Activated CD8-positive, alpha-beta memory T cell treated with anti-CD3 and anti-CD28 coated beads, Interleukin-2, amount 10 ng/mL, durations not matched to agents 7 days and 5 days (primary cell): ENCODE data around the gene LYRM2. TPM values are rescaled to one million over a fixed set of nuclear protein-coding genes. Genes with fewer than 3 reads are reported as not detected.
"Not testable (repeated sequence)": the region's sequence is repeated elsewhere in the genome, so short reads cannot be mapped to it uniquely, and the experiment has no call there.

Source experiments
- ATAC-seq: fragments of 150-1000 bp; cut with Tn5 transposase; one replicate; pipeline ENCODE4 v1.10.0; 2021; ENCODE audit warnings: moderate library complexity
- CTCF ChIA-PET: fragments of 350-600 bp; sonication (Branson Sonifier 250); formaldehyde crosslinking; loops from one replicate; lab custom pipeline; 2021; ENCODE audit warnings: antibody characterized with exemption; lab: Charles Lee
- DNase-seq: peaks from one replicate; pipeline ENCODE4 v3.0.0-alpha.2; 2020
- H3K27ac Mint-ChIP-seq: one replicate; pipeline ENCODE4 v1.8.0; 2021; ENCODE audit warnings: mild to moderate bottlenecking, mixed read lengths
- H3K27me3 Mint-ChIP-seq: one replicate; pipeline ENCODE4 v1.8.0; 2021; ENCODE audit warnings: mixed read lengths
- H3K36me3 Mint-ChIP-seq: one replicate; pipeline ENCODE4 v1.8.0; 2021; ENCODE audit warnings: mild to moderate bottlenecking, mixed read lengths
- H3K4me1 Mint-ChIP-seq: one replicate; pipeline ENCODE4 v1.8.0; 2021; ENCODE audit warnings: mixed read lengths
- H3K4me3 Mint-ChIP-seq: one replicate; pipeline ENCODE4 v1.8.0; 2021; ENCODE audit warnings: mild to moderate bottlenecking, moderate library complexity, mixed read lengths
- H3K9me3 Mint-ChIP-seq: one replicate; pipeline ENCODE4 v1.8.0; 2022; ENCODE audit warnings: low read depth, mixed read lengths
- total RNA-seq, 2 experiments: library from RNA; stranded (reverse); gene quantifications; one replicate each; pipeline ENCODE4 v1.2.3, GENCODE V29; 2021

The LYRM2 gene
- total RNA-seq, 2 experiments from 2014 or later, result 28.9 to 30.1 TPM

DNA sequence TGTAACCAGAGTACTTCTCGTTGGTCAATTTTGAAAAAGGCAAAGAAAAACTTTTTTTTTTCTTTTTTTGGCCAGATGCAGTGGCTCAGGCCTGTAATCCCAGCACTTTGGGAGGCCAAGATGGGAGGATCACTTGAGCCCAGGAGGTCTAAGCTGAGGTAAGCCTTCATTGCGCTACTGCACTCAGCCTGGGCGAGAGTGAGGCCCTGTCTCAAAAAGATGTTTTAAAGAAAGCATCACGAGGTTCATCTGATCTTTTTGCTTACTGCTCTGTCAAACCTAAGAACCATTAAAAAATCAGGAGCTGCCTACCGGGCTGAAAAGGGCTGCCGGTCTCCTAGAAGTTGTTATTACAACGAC, 607 bp downstream of the LYRM2 start:
- ATAC-seq (peak; percentile 0), DNase-seq (no peak)
- CTCF ChIA-PET, result interaction anchor here (0.8 to 2.6 kb wide), 8 partner anchors 11 to 270 kb away, joined by 3 to 15 read pairs (median 6); partner anchors contain the start of gene ANKRD6
- peak overlapping the region; percentile 87 for H3K4me3 Mint-ChIP-seq
- H3K4me1 Mint-ChIP-seq, result peaks cover 32% of the 10 kb centered on the region
- H3K27me3 Mint-ChIP-seq, result no peaks in the 10 kb centered on the region
- H3K36me3 Mint-ChIP-seq, result peaks cover 41% of the 10 kb centered on the region
- H3K9me3 Mint-ChIP-seq, result no peaks in the 10 kb centered on the region
- peak overlapping the region; percentile 98 for H3K27ac Mint-ChIP-seq

DNA sequence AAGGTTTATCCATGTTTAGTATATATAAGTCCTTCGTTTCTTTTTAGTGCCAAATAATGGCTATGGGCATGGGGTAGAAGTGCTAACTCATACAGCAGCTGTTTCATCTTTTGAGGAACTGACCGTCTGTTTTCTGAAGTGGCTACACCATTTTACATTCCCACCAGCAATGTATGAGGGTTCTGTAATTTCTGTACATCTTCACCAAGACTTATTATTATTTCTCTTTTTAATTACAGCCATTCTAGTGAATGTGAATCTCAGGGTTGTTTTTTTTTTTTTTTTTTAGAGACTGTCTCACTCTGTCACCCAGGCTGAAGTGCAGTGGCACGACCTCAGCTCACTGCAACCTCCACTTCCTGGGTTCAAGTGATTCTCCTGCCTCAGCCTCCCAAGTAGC, 2.1 kb downstream of the LYRM2 start:
- H3K4me1 Mint-ChIP-seq, result peaks cover 32% of the 10 kb centered on the region
- H3K36me3 Mint-ChIP-seq, result peaks cover 31% of the 10 kb centered on the region
- not testable (repeated sequence) for ATAC-seq, DNase-seq, H3K27me3 Mint-ChIP-seq, H3K4me3 Mint-ChIP-seq, H3K9me3 Mint-ChIP-seq, H3K27ac Mint-ChIP-seq
- CTCF ChIA-PET, result interaction anchor here (1.0 kb wide), 1 partner anchor 204 kb away, joined by 3 read pairs; no protein-coding TSS in a partner anchor

DNA sequence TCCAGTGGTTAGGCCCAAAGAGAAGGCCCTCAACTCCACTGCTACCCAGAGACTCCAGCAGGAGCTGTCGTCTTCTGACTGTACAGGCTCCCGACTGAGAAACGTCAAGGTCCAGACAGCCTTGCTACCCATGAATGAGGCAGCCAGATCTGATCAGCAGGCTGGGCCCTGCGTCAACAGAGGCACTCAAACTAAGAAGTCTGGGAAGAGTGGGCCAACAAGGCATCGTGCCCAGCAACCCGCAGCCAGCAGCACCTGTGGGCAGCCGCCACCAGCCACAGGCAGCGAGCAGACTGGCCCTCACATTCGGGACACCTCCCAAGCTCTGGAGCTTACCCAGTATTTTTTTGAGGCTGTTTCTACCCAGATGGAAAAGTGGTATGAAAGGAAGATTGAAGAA, 8.1 kb downstream of the LYRM2 start:
- Mint-ChIP-seq H3K27ac (no peak overlapping the region), H3K4me3 (no peak overlapping the region), H3K9me3 (no peaks in the 10 kb centered on the region), H3K4me1 (no peaks in the 10 kb centered on the region), H3K36me3 (peaks cover 6% of the 10 kb centered on the region), H3K27me3 (no peaks in the 10 kb centered on the region)
- no peak for ATAC-seq
- DNase-seq, result no peak
- CTCF ChIA-PET, result no interaction called here

DNA sequence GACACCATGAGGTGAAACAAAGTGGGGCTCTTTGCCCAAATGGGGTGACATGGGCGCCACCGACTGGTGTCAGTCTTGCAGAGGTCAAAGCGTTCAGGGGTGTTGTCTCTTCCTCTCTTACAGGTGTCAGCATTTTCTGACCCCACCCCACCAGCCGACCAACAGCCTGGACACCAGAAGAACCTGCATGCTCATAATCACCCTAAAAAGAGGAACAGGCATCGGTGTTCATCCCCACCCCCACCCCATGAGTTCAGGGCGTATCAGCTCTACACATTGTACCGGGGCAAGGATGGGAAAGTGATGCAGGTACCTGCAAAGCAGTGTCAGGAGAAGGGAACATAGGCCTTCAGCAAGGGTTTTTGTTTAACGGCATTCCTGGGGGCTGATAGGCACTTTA, 14.8 kb downstream of the LYRM2 start:
- Mint-ChIP-seq H3K27me3 (no peaks in the 10 kb centered on the region), H3K27ac (no peak overlapping the region), H3K4me1 (no peaks in the 10 kb centered on the region), H3K4me3 (no peak overlapping the region), H3K9me3 (no peaks in the 10 kb centered on the region), H3K36me3 (no peaks in the 10 kb centered on the region)
- DNase-seq (peak; percentile 28), ATAC-seq (no peak)
- CTCF ChIA-PET, result interaction anchor here (1.2 kb wide), 1 partner anchor 10 kb away, joined by 3 read pairs; no protein-coding TSS in a partner anchor

DNA sequence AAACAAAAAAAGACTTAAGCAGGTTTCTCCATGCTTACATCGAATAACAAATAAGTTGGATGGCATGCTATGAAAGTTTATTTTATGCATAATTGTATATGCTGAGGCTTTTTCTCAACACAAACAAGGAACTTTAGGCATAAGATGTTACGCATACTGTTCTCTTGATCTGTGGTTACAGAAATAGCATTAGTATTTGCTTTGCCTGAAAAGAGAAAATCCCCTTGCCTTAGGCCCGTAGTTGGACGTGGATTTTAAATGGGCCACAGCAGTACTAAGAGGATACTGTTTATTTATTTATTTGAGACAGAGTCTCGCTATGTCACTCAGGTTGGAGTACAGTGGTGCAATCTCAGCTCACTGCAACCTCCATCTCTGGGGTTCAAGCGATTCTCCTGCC, 19.0 kb downstream of the LYRM2 start:
- H3K4me1 Mint-ChIP-seq, result no peaks in the 10 kb centered on the region
- no peak for DNase-seq
- CTCF ChIA-PET, result no interaction called here
- H3K36me3 Mint-ChIP-seq, result no peaks in the 10 kb centered on the region
- no peaks in the 10 kb centered on the region for H3K27me3 Mint-ChIP-seq
- no peak overlapping the region for H3K4me3 Mint-ChIP-seq
- ATAC-seq, result no peak
- no peaks in the 10 kb centered on the region for H3K9me3 Mint-ChIP-seq
- H3K27ac Mint-ChIP-seq, result no peak overlapping the region

DNA sequence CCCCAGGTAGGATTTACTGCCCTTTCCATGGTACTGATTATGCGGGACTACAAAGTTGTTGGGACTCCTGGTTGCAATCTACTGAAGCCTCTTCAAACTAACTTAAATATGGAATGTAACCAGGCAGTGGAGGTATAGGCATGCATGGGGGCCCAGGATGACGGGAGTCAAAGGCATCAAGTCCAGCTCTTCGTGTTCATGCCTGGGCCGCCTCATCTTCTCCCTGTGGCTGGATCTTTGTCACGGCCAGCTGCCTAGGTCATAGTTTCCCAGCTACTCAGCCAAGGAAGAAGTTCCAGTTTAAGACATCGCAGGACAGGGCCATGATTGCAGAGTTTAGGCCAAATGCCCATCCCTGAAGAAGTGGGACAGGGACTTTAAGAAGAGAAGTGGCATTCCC, 20.5 kb downstream of the LYRM2 start:
- H3K4me1 Mint-ChIP-seq, result no peaks in the 10 kb centered on the region
- H3K9me3 Mint-ChIP-seq, result no peaks in the 10 kb centered on the region
- no peak for DNase-seq
- no peak overlapping the region for H3K4me3 Mint-ChIP-seq
- no peak overlapping the region for H3K27ac Mint-ChIP-seq
- no peaks in the 10 kb centered on the region for H3K36me3 Mint-ChIP-seq
- CTCF ChIA-PET, result interaction anchor here (0.9 to 1.1 kb wide), 2 partner anchors 186 to 246 kb away, joined by 3 read pairs; no protein-coding TSS in a partner anchor
- no peak for ATAC-seq
- H3K27me3 Mint-ChIP-seq, result no peaks in the 10 kb centered on the region

DNA sequence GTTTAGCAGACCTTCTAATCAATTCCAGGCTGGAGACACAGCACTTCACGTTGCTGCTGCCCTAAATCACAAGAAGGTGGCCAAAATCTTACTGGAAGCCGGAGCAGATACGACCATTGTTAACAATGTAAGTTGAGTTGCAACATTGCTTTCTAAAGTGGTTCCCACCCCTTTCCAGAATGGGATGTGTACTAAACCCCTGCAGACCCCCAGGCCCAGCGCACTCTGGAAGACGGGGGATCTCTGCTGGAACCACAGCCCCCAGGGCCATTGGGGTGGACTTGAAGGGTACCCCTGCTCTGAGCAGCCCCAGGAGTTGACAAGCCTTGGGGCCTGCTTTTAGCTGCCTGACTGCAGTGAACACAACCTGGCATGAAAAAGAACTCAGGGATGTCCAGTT, 22.0 kb downstream of the LYRM2 start:
- Mint-ChIP-seq H3K27ac (no peak overlapping the region), H3K36me3 (no peaks in the 10 kb centered on the region), H3K9me3 (no peaks in the 10 kb centered on the region), H3K27me3 (no peaks in the 10 kb centered on the region), H3K4me3 (no peak overlapping the region), H3K4me1 (peaks cover 11% of the 10 kb centered on the region)
- ATAC-seq (no peak), DNase-seq (no peak)
- CTCF ChIA-PET, result interaction anchor here (1.3 kb wide), 1 partner anchor 240 kb away, joined by 3 read pairs; no protein-coding TSS in a partner anchor

DNA sequence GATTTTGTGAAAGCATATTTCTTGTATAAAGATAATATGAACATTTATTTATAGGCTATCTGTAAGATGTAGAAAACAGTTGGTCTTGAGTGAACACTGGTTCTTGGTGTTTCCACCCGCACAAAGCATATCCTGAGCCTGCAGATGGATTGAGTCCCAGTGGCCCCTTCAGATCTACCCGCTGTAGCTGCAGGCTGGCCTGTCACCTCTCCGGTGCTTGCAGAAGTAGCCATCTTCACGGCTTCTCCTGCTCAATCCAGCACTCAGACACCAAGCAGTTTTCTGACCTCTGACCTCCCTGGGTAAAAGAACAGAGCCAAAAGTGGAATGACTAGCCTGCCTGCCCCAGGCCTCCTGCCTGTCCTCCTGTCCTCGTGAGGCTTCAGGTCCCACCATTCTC, 22.7 kb downstream of the LYRM2 start:
- no peaks in the 10 kb centered on the region for H3K9me3 Mint-ChIP-seq
- peaks cover 14% of the 10 kb centered on the region for H3K4me1 Mint-ChIP-seq
- H3K27me3 Mint-ChIP-seq, result no peaks in the 10 kb centered on the region
- no peaks in the 10 kb centered on the region for H3K36me3 Mint-ChIP-seq
- CTCF ChIA-PET, result interaction anchor here (1.7 kb wide), 1 partner anchor 217 kb away, joined by 5 read pairs; no protein-coding TSS in a partner anchor
- no peak overlapping the region for H3K4me3 Mint-ChIP-seq
- H3K27ac Mint-ChIP-seq, result no peak overlapping the region
- no peak for DNase-seq
- no peak for ATAC-seq

DNA sequence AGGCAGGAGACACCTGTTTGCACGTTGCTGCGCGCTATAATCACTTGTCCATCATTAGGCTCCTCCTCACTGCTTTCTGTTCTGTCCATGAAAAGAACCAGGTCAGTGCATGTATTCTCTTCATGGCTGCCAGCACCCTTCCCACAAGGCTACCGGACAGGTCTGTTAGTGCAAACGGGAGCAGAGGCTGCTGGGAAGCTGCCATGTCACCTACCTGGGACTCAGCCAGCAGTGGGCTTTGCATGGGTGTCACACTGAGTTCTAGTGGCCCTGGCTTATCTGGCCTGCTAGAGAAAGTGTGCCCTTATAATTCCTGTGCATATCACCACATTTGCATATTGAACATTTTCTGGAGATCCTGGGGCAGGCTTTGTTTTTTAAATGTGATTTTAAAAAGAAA, 24.8 kb downstream of the LYRM2 start:
- Mint-ChIP-seq H3K27me3 (no peaks in the 10 kb centered on the region), H3K27ac (no peak overlapping the region), H3K9me3 (no peaks in the 10 kb centered on the region), H3K4me1 (peaks cover 22% of the 10 kb centered on the region), H3K36me3 (no peaks in the 10 kb centered on the region), H3K4me3 (no peak overlapping the region)
- DNase-seq (no peak), ATAC-seq (no peak)
- CTCF ChIA-PET, result interaction anchor here (1.4 to 6.2 kb wide), 2 partner anchors 10 to 183 kb away, joined by 3 to 57 read pairs; partner anchors contain the start of gene ANKRD6

DNA sequence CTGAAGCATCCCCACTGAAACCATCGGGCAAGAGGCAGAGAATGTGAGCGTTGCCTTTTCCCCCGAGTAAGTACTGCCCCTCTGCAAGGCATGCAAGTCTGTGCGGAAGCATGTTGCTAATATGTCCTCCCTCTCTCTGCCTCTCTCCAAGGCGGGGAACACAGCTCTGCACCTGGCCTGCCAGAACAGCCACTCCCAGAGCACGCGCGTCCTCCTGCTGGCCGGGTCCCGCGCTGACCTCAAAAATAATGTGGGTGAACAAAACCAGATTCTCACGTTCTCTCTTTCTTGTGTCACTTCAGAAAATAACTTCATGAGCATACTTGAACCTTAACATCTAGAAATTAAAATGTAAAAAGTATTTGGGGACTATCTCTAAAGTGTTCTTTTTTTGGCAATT, 26.4 kb downstream of the LYRM2 start:
- Mint-ChIP-seq H3K4me1 (peaks cover 22% of the 10 kb centered on the region), H3K4me3 (no peak overlapping the region), H3K27me3 (no peaks in the 10 kb centered on the region), H3K9me3 (no peaks in the 10 kb centered on the region), H3K36me3 (no peaks in the 10 kb centered on the region), H3K27ac (no peak overlapping the region)
- CTCF ChIA-PET, result interaction anchor here (1.1 to 6.2 kb wide), 3 partner anchors 143 to 240 kb away, joined by 3 to 57 read pairs (median 6); partner anchors contain the start of gene ANKRD6
- no peak for ATAC-seq
- DNase-seq, result no peak

DNA sequence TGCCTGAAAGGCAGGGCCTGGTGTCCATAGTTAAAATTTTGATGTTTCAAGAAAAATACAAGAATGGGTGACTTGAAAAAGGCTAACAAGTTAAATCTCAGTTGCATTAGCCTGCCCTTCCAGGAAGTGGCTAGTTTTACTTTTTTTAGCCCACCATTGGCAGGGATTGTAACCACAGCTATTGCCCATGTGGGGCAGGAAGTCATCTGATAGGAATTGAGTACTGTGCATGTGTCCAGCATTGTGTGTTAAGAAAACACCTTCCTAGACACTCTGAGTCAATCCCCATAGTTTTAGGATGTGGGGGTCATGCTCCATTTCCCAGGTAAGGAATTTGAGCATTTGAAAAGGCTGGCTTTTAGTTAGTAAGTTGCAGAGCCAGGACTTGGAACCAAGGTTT, 26.9 kb downstream of the LYRM2 start:
- H3K4me3 Mint-ChIP-seq, result no peak overlapping the region
- DNase-seq (no peak), ATAC-seq (no peak)
- peaks cover 22% of the 10 kb centered on the region for H3K4me1 Mint-ChIP-seq
- H3K27me3 Mint-ChIP-seq, result no peaks in the 10 kb centered on the region
- H3K27ac Mint-ChIP-seq, result no peak overlapping the region
- no peaks in the 10 kb centered on the region for H3K9me3 Mint-ChIP-seq
- CTCF ChIA-PET, result interaction anchor here (1.9 to 6.2 kb wide), 2 partner anchors 181 to 240 kb away, joined by 6 to 57 read pairs; partner anchors contain the start of gene ANKRD6
- H3K36me3 Mint-ChIP-seq, result no peaks in the 10 kb centered on the region

DNA sequence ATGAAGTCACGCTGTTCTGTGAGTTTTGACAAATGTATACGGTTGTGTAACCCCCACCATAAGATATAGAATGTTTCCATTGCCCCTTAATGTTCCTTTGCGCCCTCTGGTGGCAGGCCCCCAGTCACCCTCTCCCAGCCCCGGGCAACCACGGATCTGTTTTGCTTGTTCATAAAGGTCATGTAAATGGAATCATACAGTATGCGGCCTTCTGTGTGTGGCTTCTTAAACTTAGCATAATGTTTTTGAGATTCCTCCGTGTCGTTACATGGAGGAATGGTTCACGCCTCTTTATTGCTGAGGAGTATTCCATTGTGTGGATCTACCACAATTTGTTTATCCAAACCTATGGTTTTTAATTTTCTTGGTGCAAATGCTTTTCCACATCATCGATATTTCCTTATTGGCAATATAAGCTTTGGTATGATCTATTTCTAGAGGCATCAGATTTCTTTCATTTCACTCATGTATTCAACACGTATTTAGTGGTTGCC, 28.4 kb downstream of the LYRM2 start:
- CTCF ChIA-PET, result interaction anchor here (0.6 to 6.2 kb wide), 16 partner anchors 11 to 246 kb away, joined by 3 to 57 read pairs (median 5); partner anchors contain the start of genes ANKRD6 and LYRM2
- Mint-ChIP-seq H3K27me3 (no peaks in the 10 kb centered on the region), H3K27ac (no peak overlapping the region), H3K36me3 (no peaks in the 10 kb centered on the region), H3K4me1 (peaks cover 22% of the 10 kb centered on the region), H3K4me3 (no peak overlapping the region), H3K9me3 (no peaks in the 10 kb centered on the region)
- peak; percentile 88 for ATAC-seq
- DNase-seq, result peak; percentile 83

DNA sequence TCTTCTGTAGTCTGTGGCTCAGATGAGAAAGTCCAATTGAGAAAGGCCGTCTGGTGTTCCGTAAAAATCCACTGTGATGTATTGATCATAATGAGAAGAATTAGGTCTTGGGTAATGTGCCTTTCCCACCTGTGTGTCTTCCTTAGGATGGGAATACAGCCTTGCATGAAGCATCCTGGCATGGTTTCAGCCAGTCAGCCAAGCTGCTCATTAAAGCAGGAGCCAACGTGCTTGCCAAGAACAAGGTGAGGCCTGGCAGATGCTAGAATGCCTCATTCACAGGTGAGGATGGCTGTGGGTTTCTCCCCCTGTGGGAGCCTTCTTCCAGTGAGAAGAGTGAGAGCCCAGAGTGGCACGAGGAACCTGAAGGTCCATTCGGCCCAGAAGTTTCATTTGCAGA, 32.7 kb downstream of the LYRM2 start:
- no peak for ATAC-seq
- CTCF ChIA-PET, result interaction anchor here (1.1 kb wide), 1 partner anchor 233 kb away, joined by 4 read pairs; no protein-coding TSS in a partner anchor
- H3K4me3 Mint-ChIP-seq, result no peak overlapping the region
- H3K27ac Mint-ChIP-seq, result no peak overlapping the region
- peaks cover 8% of the 10 kb centered on the region for H3K4me1 Mint-ChIP-seq
- H3K9me3 Mint-ChIP-seq, result no peaks in the 10 kb centered on the region
- no peaks in the 10 kb centered on the region for H3K27me3 Mint-ChIP-seq
- no peak for DNase-seq
- H3K36me3 Mint-ChIP-seq, result no peaks in the 10 kb centered on the region

DNA sequence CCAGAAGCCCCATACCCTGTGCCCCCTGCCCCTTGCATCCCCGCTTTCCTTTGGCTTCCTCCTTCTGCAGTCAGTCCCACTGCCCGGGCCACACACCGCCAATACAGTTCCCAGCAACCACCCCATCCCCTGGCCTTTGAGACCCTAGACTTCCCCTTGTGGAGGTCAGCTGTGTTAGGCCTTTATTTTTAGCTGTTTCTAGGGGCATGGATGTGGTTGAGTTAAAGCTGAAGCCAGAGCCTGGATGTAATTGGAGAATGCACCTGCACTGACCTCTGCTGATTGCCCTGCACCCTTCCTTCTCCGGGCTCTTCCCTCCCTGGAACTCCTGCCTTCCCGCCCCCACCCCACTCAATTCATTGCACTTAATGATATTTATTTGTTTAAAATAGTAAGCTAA, 33.9 kb downstream of the LYRM2 start:
- CTCF ChIA-PET, result interaction anchor here (1.0 to 1.2 kb wide), 3 partner anchors 170 to 232 kb away, joined by 3 to 4 read pairs (median 3); no protein-coding TSS in a partner anchor
- H3K27ac Mint-ChIP-seq, result no peak overlapping the region
- no peaks in the 10 kb centered on the region for H3K36me3 Mint-ChIP-seq
- H3K4me3 Mint-ChIP-seq, result no peak overlapping the region
- DNase-seq (no peak), ATAC-seq (no peak)
- no peaks in the 10 kb centered on the region for H3K27me3 Mint-ChIP-seq
- no peaks in the 10 kb centered on the region for H3K9me3 Mint-ChIP-seq
- H3K4me1 Mint-ChIP-seq, result no peaks in the 10 kb centered on the region
